ENCODE data around the gene MCTP1. TPM values are rescaled to one million over a fixed set of nuclear protein-coding genes. Genes with fewer than 3 reads are reported as not detected.

MCTP1 gene
- polyA plus RNA-seq, 1 donor (not counting 4 experiments of a cell fraction or from before 2014, with no cell fraction given), result 4.9 TPM

GRCh38 chr5:95331358-95331757, 46.5 kb upstream of the MCTP1 start:
- H3K4me2 ChIP-seq (ENCODE audit: control insufficient read depth, extremely low read depth, insufficient read depth, low read depth, low read length), result no peak overlapping the region
- H4K20me1 ChIP-seq (ENCODE audit: control insufficient read depth, extremely low read depth, insufficient read depth, low read length), result no peaks in the 10 kb centered on the region
- no peaks in the 10 kb centered on the region for H3K36me3 ChIP-seq (ENCODE audit: control insufficient read depth in 2 of 2, extremely low read depth in 1 of 2, insufficient read depth in 2 of 2, low read length in 2 of 2)
- no peak overlapping the region for H3K9ac ChIP-seq (ENCODE audit: control insufficient read depth, extremely low read depth, insufficient read depth, low read length)
- no peaks in the 10 kb centered on the region for H3K9me3 ChIP-seq (ENCODE audit: control insufficient read depth, low read depth, low read length)
- no peak for DNase-seq (ENCODE audit: low read depth, low spot score)
- H2AFZ ChIP-seq (ENCODE audit: control insufficient read depth, low read length), result no peak overlapping the region
- H3K27me3 ChIP-seq (ENCODE audit: control insufficient read depth, extremely low read depth, insufficient read depth, low read length), result no peaks in the 10 kb centered on the region
- H3K9me1 ChIP-seq (ENCODE audit: control insufficient read depth, extremely low read depth, insufficient read depth, low read length), result no peaks in the 10 kb centered on the region
- H3K4me3 ChIP-seq (ENCODE audit: control insufficient read depth in 2 of 3, extremely low read depth in 1 of 3, insufficient read depth in 2 of 3, low read depth in 1 of 3, low read length in 3 of 3), result no peak overlapping the region
- dilution Hi-C loops (cut with MboI; ENCODE audit: extremely low pct_ligation_motif_present, low sequenced_read_pairs), result no loop called here
- no peak for FAIRE-seq
- no peaks in the 10 kb centered on the region for H3K4me1 ChIP-seq (ENCODE audit: control insufficient read depth, extremely low read depth, insufficient read depth, low read length)
- H3K79me2 ChIP-seq (ENCODE audit: control insufficient read depth, insufficient read depth, low read length), result no peaks in the 10 kb centered on the region
- TF ChIP-seq CTCF (optimal IDR thresholded peaks at IDR 0.05 in 1 of 3, IDR thresholded peaks at IDR 0.05 in 1 of 3, conservative IDR thresholded peaks at IDR 0.05 in 1 of 3; ENCODE audit: extremely low read depth in 1 of 3, insufficient read depth in 2 of 3, low read length in 3 of 3) (no peak), EZH2 (IDR thresholded peaks at IDR 0.05; ENCODE audit: low read length) (no peak)
- H3K27ac ChIP-seq (ENCODE audit: control insufficient read depth, insufficient read depth, low read length), result no peak overlapping the region

DNA sequence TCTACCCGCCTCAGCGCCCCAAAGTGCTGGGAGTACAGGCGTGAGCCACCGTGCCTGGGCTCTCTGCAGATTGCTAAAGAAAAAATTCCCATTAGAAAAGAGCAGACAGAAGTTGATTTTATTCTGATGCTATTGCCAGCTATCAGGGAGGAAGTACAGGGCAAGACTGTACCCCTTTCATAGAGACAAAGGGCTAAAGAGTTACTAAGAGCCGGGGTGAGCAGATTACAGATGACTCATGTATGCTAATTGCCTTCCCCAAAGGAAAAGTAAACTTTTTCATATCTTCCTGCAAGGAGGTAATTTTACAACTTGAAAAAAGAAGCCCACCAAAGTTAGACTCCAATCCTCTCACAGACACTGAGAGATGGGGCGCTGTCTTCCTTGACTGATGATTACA, 42.3 kb upstream of the MCTP1 start:
- Histone ChIP-seq H3K9ac (ENCODE audit: control insufficient read depth, extremely low read depth, insufficient read depth, low read length) (no peak overlapping the region), H3K27ac (ENCODE audit: control insufficient read depth, insufficient read depth, low read length) (no peak overlapping the region), H2AFZ (ENCODE audit: control insufficient read depth, low read length) (no peak overlapping the region), H3K79me2 (ENCODE audit: control insufficient read depth, insufficient read depth, low read length) (no peaks in the 10 kb centered on the region), H4K20me1 (ENCODE audit: control insufficient read depth, extremely low read depth, insufficient read depth, low read length) (no peaks in the 10 kb centered on the region), H3K36me3 (ENCODE audit: control insufficient read depth in 2 of 2, extremely low read depth in 1 of 2, insufficient read depth in 2 of 2, low read length in 2 of 2) (no peaks in the 10 kb centered on the region), H3K4me1 (ENCODE audit: control insufficient read depth, extremely low read depth, insufficient read depth, low read length) (no peaks in the 10 kb centered on the region), H3K27me3 (ENCODE audit: control insufficient read depth, extremely low read depth, insufficient read depth, low read length) (no peaks in the 10 kb centered on the region), H3K4me3 (ENCODE audit: control insufficient read depth in 2 of 3, extremely low read depth in 1 of 3, insufficient read depth in 2 of 3, low read depth in 1 of 3, low read length in 3 of 3) (no peak overlapping the region), H3K9me1 (ENCODE audit: control insufficient read depth, extremely low read depth, insufficient read depth, low read length) (no peaks in the 10 kb centered on the region), H3K9me3 (ENCODE audit: control insufficient read depth, low read depth, low read length) (no peaks in the 10 kb centered on the region), H3K4me2 (ENCODE audit: control insufficient read depth, extremely low read depth, insufficient read depth, low read depth, low read length) (no peak overlapping the region)
- FAIRE-seq (no peak), DNase-seq (ENCODE audit: low read depth, low spot score) (no peak)
- TF ChIP-seq EZH2 (IDR thresholded peaks at IDR 0.05; ENCODE audit: low read length), result no peak
- no peak for TF ChIP-seq CTCF (optimal IDR thresholded peaks at IDR 0.05 in 1 of 3, IDR thresholded peaks at IDR 0.05 in 1 of 3, conservative IDR thresholded peaks at IDR 0.05 in 1 of 3; ENCODE audit: extremely low read depth in 1 of 3, insufficient read depth in 2 of 3, low read length in 3 of 3)
- dilution Hi-C loops (cut with MboI; ENCODE audit: extremely low pct_ligation_motif_present, low sequenced_read_pairs), result no loop called here
